Activated T-cell treated with anti-CD3 and anti-CD28 coated beads, Interleukin-2, amount 50 U/mL, for 72 hours (primary cell): ENCODE results near the gene RALGAPA2. TPM values are rescaled to one million over a fixed set of nuclear protein-coding genes. Genes with fewer than 3 reads are reported as not detected.

ENCODE experiments used
- ATAC-seq, 2 donors: fragments of 150-1000 bp; cut with Tn5 transposase; replicated peaks in 1 of 2; 2 replicates each; pipeline ENCODE4 v1.10.0; 2021; ENCODE audit warnings: moderate library complexity in 2 of 2, mild to moderate bottlenecking in 1 of 2
- DNase-seq, 2 donors: peaks; one replicate each; pipeline ENCODE4 v3.0.0; 2021 to 2022; ENCODE audit warnings: mixed read lengths in 1 of 2
- H3K27ac Mint-ChIP-seq: one replicate; pipeline ENCODE4 v1.8.0; 2022; ENCODE audit warnings: mild to moderate bottlenecking, moderate library complexity, mixed read lengths
- H3K27me3 Mint-ChIP-seq: one replicate; pipeline ENCODE4 v1.8.0; 2022; ENCODE audit warnings: low read depth, mixed read lengths
- H3K36me3 Mint-ChIP-seq, 2 donors: one replicate each; pipeline ENCODE4 v1.8.0; 2022; ENCODE audit warnings: mixed read lengths in 2 of 2, mild to moderate bottlenecking in 1 of 2; ENCODE audit not compliant: insufficient read depth in 2 of 2
- H3K4me1 Mint-ChIP-seq: one replicate; pipeline ENCODE4 v1.8.0; 2022; ENCODE audit warnings: low read depth, mixed read lengths
- H3K4me3 Mint-ChIP-seq, 2 donors: one replicate each; pipeline ENCODE4 v1.8.0; 2022; ENCODE audit warnings: mild to moderate bottlenecking in 2 of 2, mixed read lengths in 2 of 2, moderate library complexity in 2 of 2
- H3K9me3 Mint-ChIP-seq, 2 donors: one replicate each; pipeline ENCODE4 v1.8.0; 2022; ENCODE audit warnings: mixed read lengths in 2 of 2
- total RNA-seq, 2 donors: library from RNA; stranded (reverse); gene quantifications; one replicate each; pipeline ENCODE4 v1.2.3, GENCODE V29; 2022

Gene RALGAPA2
- total RNA-seq, 2 donors from 2014 or later: 38.4 to 46.8 TPM

GRCh38 chr20:20406306-20406705 is 306.1 kb downstream of the RALGAPA2 start:
- Mint-ChIP-seq H3K9me3 (no peaks in the 10 kb centered on the region), H3K27ac (peak overlapping the region; percentile 8), H3K4me1 (peaks cover 19% of the 10 kb centered on the region), H3K27me3 (no peaks in the 10 kb centered on the region), H3K4me3 (no peak overlapping the region), H3K36me3 (peaks cover 0 to 12% of the 10 kb centered on the region in 2 donors)
- DNase-seq: no peak
- ATAC-seq: no peak

GRCh38 chr20:20405623-20406022 is 306.8 kb downstream of the RALGAPA2 start:
- Mint-ChIP-seq H3K27me3 (no peaks in the 10 kb centered on the region), H3K36me3 (peaks cover 0 to 9% of the 10 kb centered on the region in 2 donors), H3K4me1 (peaks cover 17% of the 10 kb centered on the region), H3K27ac (peak overlapping the region; percentile 75), H3K9me3 (no peaks in the 10 kb centered on the region), H3K4me3 (peak overlapping the region in 1 of 2 donors; percentile 38)
- ATAC-seq (no peak), DNase-seq (no peak)

GRCh38 chr20:20404633-20405032 is 307.8 kb downstream of the RALGAPA2 start:
- Mint-ChIP-seq H3K4me3 (no peak overlapping the region), H3K27me3 (no peaks in the 10 kb centered on the region), H3K9me3 (no peaks in the 10 kb centered on the region), H3K27ac (no peak overlapping the region), H3K36me3 (peaks cover 0 to 12% of the 10 kb centered on the region in 2 donors), H3K4me1 (peaks cover 10% of the 10 kb centered on the region)
- ATAC-seq (peak in 1 of 2 donors; percentile 38), DNase-seq (no peak)

- no peaks in the 10 kb centered on the region for H3K9me3 Mint-ChIP-seq
- no peak overlapping the region for H3K4me3 Mint-ChIP-seq
- H3K4me1 Mint-ChIP-seq: peaks cover 7% of the 10 kb centered on the region
- H3K27me3 Mint-ChIP-seq: no peaks in the 10 kb centered on the region
- DNase-seq (no peak), ATAC-seq (no peak)
- peaks cover 0 to 8% of the 10 kb centered on the region in 2 donors for H3K36me3 Mint-ChIP-seq
- no peak overlapping the region for H3K27ac Mint-ChIP-seq
Measured at GRCh38 chr20:20401991-20402390, 310.5 kb downstream of the RALGAPA2 start.

GRCh38 chr20:20399531-20400500 is 312.6 kb downstream of the RALGAPA2 start:
- Mint-ChIP-seq H3K27ac (peak overlapping the region; percentile 60), H3K36me3 (peaks cover 0 to 6% of the 10 kb centered on the region in 2 donors), H3K4me1 (peaks cover under 1% of the 10 kb centered on the region), H3K27me3 (no peaks in the 10 kb centered on the region), H3K9me3 (no peaks in the 10 kb centered on the region), H3K4me3 (no peak overlapping the region)
- no peak for ATAC-seq
- DNase-seq: no peak

- Mint-ChIP-seq H3K36me3 (peaks cover 0 to 4% of the 10 kb centered on the region in 2 donors), H3K27me3 (no peaks in the 10 kb centered on the region), H3K4me3 (no peak overlapping the region), H3K9me3 (no peaks in the 10 kb centered on the region), H3K27ac (no peak overlapping the region), H3K4me1 (no peaks in the 10 kb centered on the region)
- DNase-seq: no peak
- ATAC-seq: no peak
Measured at GRCh38 chr20:20398123-20398522, 314.3 kb downstream of the RALGAPA2 start.

- ATAC-seq (no peak), DNase-seq (no peak)
- H3K36me3 Mint-ChIP-seq: peaks cover 0 to 4% of the 10 kb centered on the region in 2 donors
- H3K9me3 Mint-ChIP-seq: no peaks in the 10 kb centered on the region
- H3K27me3 Mint-ChIP-seq: no peaks in the 10 kb centered on the region
- no peak overlapping the region for H3K27ac Mint-ChIP-seq
- no peaks in the 10 kb centered on the region for H3K4me1 Mint-ChIP-seq
- no peak overlapping the region for H3K4me3 Mint-ChIP-seq
Measured at GRCh38 chr20:20396794-20397193, 315.6 kb downstream of the RALGAPA2 start.

- Mint-ChIP-seq H3K9me3 (no peaks in the 10 kb centered on the region), H3K36me3 (peaks cover 0 to 4% of the 10 kb centered on the region in 2 donors), H3K27ac (no peak overlapping the region), H3K4me1 (no peaks in the 10 kb centered on the region), H3K4me3 (no peak overlapping the region), H3K27me3 (no peaks in the 10 kb centered on the region)
- ATAC-seq (no peak), DNase-seq (no peak)
Measured at GRCh38 chr20:20395903-20396568, 316.4 kb downstream of the RALGAPA2 start.

- Mint-ChIP-seq H3K4me1 (no peaks in the 10 kb centered on the region), H3K9me3 (no peaks in the 10 kb centered on the region), H3K27me3 (no peaks in the 10 kb centered on the region), H3K36me3 (peaks cover 0 to 3% of the 10 kb centered on the region in 2 donors), H3K4me3 (no peak overlapping the region), H3K27ac (no peak overlapping the region)
- DNase-seq (no peak), ATAC-seq (no peak)
Measured at GRCh38 chr20:20395087-20395486, 317.4 kb downstream of the RALGAPA2 start.

- DNase-seq: no peak
- Mint-ChIP-seq H3K4me1 (no peaks in the 10 kb centered on the region), H3K27ac (peak overlapping the region; percentile 48), H3K9me3 (no peaks in the 10 kb centered on the region), H3K36me3 (no peaks in the 10 kb centered on the region), H3K27me3 (no peaks in the 10 kb centered on the region), H3K4me3 (no peak overlapping the region)
- ATAC-seq: no peak
Measured at GRCh38 chr20:20393207-20394120, 319.0 kb downstream of the RALGAPA2 start.

- Mint-ChIP-seq H3K27ac (no peak overlapping the region), H3K4me3 (no peak overlapping the region), H3K27me3 (no peaks in the 10 kb centered on the region), H3K9me3 (no peaks in the 10 kb centered on the region), H3K4me1 (no peaks in the 10 kb centered on the region), H3K36me3 (no peaks in the 10 kb centered on the region)
- DNase-seq: no peak
- ATAC-seq: no peak
Measured at GRCh38 chr20:20391766-20392165, 320.7 kb downstream of the RALGAPA2 start.

- Mint-ChIP-seq H3K36me3 (no peaks in the 10 kb centered on the region), H3K4me1 (no peaks in the 10 kb centered on the region), H3K27ac (no peak overlapping the region), H3K4me3 (no peak overlapping the region), H3K9me3 (no peaks in the 10 kb centered on the region), H3K27me3 (no peaks in the 10 kb centered on the region)
- DNase-seq (no peak), ATAC-seq (no peak)
Measured at GRCh38 chr20:20391115-20391514, 321.3 kb downstream of the RALGAPA2 start.
